H9 (cell line): ENCODE measurements around the gene CDC16. TPM values are rescaled to one million over a fixed set of nuclear protein-coding genes. Genes with fewer than 3 reads are reported as not detected.

Experiments used
- DNase-seq: peaks from one replicate; pipeline ENCODE4 v3.0.0-alpha.2; 2017
- H2AFZ ChIP-seq: one replicate; pipeline ENCODE4 v1.6.1; 2013; ENCODE audit warnings: mild to moderate bottlenecking, low read length, control low read depth, moderate library complexity
- H2AK5ac ChIP-seq: 2 replicates; pipeline ENCODE4 v1.6.1; 2013; ENCODE audit warnings: low read length, control low read depth, mixed read lengths; ENCODE audit not compliant: insufficient read length
- H2BK120ac ChIP-seq: one replicate; pipeline ENCODE4 v1.6.1; 2013; ENCODE audit warnings: low read depth, mild to moderate bottlenecking, low read length, control low read depth, inconsistent platforms; ENCODE audit not compliant: poor library complexity, severe bottlenecking
- H2BK12ac ChIP-seq: 2 replicates; pipeline ENCODE4 v1.6.1; 2013; ENCODE audit warnings: low read length, control low read depth, mixed read lengths, low read depth; ENCODE audit not compliant: insufficient read length
- H2BK15ac ChIP-seq: 2 replicates; pipeline ENCODE4 v1.6.1; 2013; ENCODE audit warnings: low read depth, low read length, control low read depth
- H2BK20ac ChIP-seq: one replicate; pipeline ENCODE4 v1.6.1; 2013; ENCODE audit warnings: low read depth, mild to moderate bottlenecking, low read length, control low read depth, inconsistent platforms; ENCODE audit not compliant: poor library complexity, severe bottlenecking
- H2BK5ac ChIP-seq: 2 replicates; pipeline ENCODE4 v1.6.1; 2013; ENCODE audit warnings: low read length, control low read depth, mixed read lengths; ENCODE audit not compliant: insufficient read length
- H3K14ac ChIP-seq: 2 replicates; pipeline ENCODE4 v1.6.1; 2013; ENCODE audit warnings: low read length, control low read depth; ENCODE audit not compliant: insufficient read depth
- H3K18ac ChIP-seq: 2 replicates; pipeline ENCODE4 v1.6.1; 2013; ENCODE audit warnings: low read depth, mild to moderate bottlenecking, mixed read lengths, low read length, control low read depth; ENCODE audit not compliant: insufficient read length
- H3K23ac ChIP-seq: 2 replicates; pipeline ENCODE4 v1.6.1; 2013; ENCODE audit warnings: low read length, control low read depth, mixed read lengths, low read depth; ENCODE audit not compliant: insufficient read length
- H3K23me2 ChIP-seq: 2 replicates; pipeline ENCODE4 v1.6.1; 2013; ENCODE audit warnings: low read depth, mild to moderate bottlenecking, mixed read lengths, low read length, control low read depth; ENCODE audit not compliant: insufficient read length, poor library complexity, severe bottlenecking
- H3K27ac ChIP-seq: 2 replicates; pipeline ENCODE4 v1.5.1; 2013; ENCODE audit warnings: low read length, control low read depth, mixed read lengths, low read depth; ENCODE audit not compliant: insufficient read length
- H3K27me3 ChIP-seq: 2 replicates; pipeline ENCODE4 v1.6.1; 2013; ENCODE audit warnings: low read length, control low read depth, inconsistent platforms; ENCODE audit not compliant: insufficient read depth
- H3K4ac ChIP-seq: 2 replicates; pipeline ENCODE4 v1.6.1; 2013; ENCODE audit warnings: low read depth, mild to moderate bottlenecking, control low read depth, inconsistent platforms, low read length, moderate library complexity
- H3K4me1 ChIP-seq: 2 replicates; pipeline ENCODE4 v1.6.1; 2013; ENCODE audit warnings: low read length, control low read depth, inconsistent platforms; ENCODE audit not compliant: insufficient read depth
- H3K4me2 ChIP-seq: 2 replicates; pipeline ENCODE4 v1.6.1; 2013; ENCODE audit warnings: low read length, control low read depth, mixed read lengths; ENCODE audit not compliant: insufficient read length, insufficient read depth
- H3K56ac ChIP-seq: 2 replicates; pipeline ENCODE4 v1.6.1; 2013; ENCODE audit warnings: low read depth, mild to moderate bottlenecking, mixed read lengths, low read length, control low read depth; ENCODE audit not compliant: insufficient read length
- H3K79me1 ChIP-seq: 2 replicates; pipeline ENCODE4 v1.6.1; 2013; ENCODE audit warnings: low read depth, mild to moderate bottlenecking, moderate library complexity, low read length, control low read depth, inconsistent platforms; ENCODE audit not compliant: insufficient read depth, poor library complexity, severe bottlenecking
- H3K79me2 ChIP-seq: 2 replicates; pipeline ENCODE4 v1.6.1; 2013; ENCODE audit warnings: low read length, control low read depth, inconsistent platforms; ENCODE audit not compliant: insufficient read depth
- H3K9ac ChIP-seq: 2 replicates; pipeline ENCODE4 v1.6.1; 2013; ENCODE audit warnings: low read length, control low read depth, mixed read lengths; ENCODE audit not compliant: insufficient read length; ENCODE audit errors: extremely low read depth
- H3K9me3 ChIP-seq: one replicate; pipeline ENCODE4 v1.6.1; 2013; ENCODE audit warnings: low read depth, low read length, inconsistent platforms; ENCODE audit not compliant: control insufficient read depth
- H3T11ph ChIP-seq: one replicate; pipeline ENCODE4 v1.6.1; 2013; ENCODE audit warnings: mild to moderate bottlenecking, low read length, control low read depth, inconsistent platforms
- H4K20me1 ChIP-seq: one replicate; pipeline ENCODE4 v1.6.1; 2013; ENCODE audit not compliant: control insufficient read depth, insufficient read length, insufficient read depth
- H4K5ac ChIP-seq: 2 replicates; pipeline ENCODE4 v1.6.1; 2013; ENCODE audit warnings: low read depth, mild to moderate bottlenecking, mixed read lengths, low read length, control low read depth; ENCODE audit not compliant: insufficient read length
- H4K8ac ChIP-seq: replicated peaks from 2 replicates; pipeline ENCODE4 v1.6.1; 2013; ENCODE audit warnings: low read length, control low read depth, mixed read lengths, low read depth; ENCODE audit not compliant: insufficient read length
- H4K91ac ChIP-seq: 2 replicates; pipeline ENCODE4 v1.6.1; 2013; ENCODE audit warnings: low read depth, mild to moderate bottlenecking, moderate library complexity, mixed read lengths, low read length, control low read depth; ENCODE audit not compliant: insufficient read length
- H3K27ac Mint-ChIP-seq, 3 experiments: 2 replicates in 2 of 3; 3 replicates in 1 of 3; pipeline ENCODE4 v1.8.0; 2020 to 2021; ENCODE audit warnings: mixed read lengths in 3 of 3, mild to moderate bottlenecking in 1 of 3, moderate library complexity in 1 of 3
- H3K27me3 Mint-ChIP-seq: 2 replicates; pipeline ENCODE4 v1.8.0; 2021; ENCODE audit warnings: low read depth, mild to moderate bottlenecking, moderate library complexity, mixed read lengths
- H3K36me3 Mint-ChIP-seq, 3 experiments: 2 replicates in 2 of 3; 3 replicates in 1 of 3; pipeline ENCODE4 v1.8.0; 2020 to 2021; ENCODE audit warnings: low read depth in 3 of 3, mixed read lengths in 3 of 3; ENCODE audit not compliant: insufficient read depth in 1 of 3
- H3K4me1 Mint-ChIP-seq, 2 experiments: 2 replicates each; pipeline ENCODE4 v1.8.0; 2020; ENCODE audit warnings: mixed read lengths in 2 of 2
- H3K4me3 Mint-ChIP-seq, 2 experiments: 2 replicates in 1 of 2; 3 replicates in 1 of 2; pipeline ENCODE4 v1.8.0; 2020 to 2021; ENCODE audit warnings: mild to moderate bottlenecking in 2 of 2, mixed read lengths in 2 of 2, moderate library complexity in 1 of 2
- H3K9me3 Mint-ChIP-seq, 2 experiments: 2 replicates in 1 of 2; 3 replicates in 1 of 2; pipeline ENCODE4 v1.8.0; 2020; ENCODE audit warnings: mild to moderate bottlenecking in 2 of 2, mixed read lengths in 2 of 2, moderate library complexity in 1 of 2
- CTCF ChIP-seq: fragments of 200-600 bp; sonication (generic); conservative IDR thresholded peaks from 3 replicates; pipeline ENCODE4 v1.8.0; 2021; ENCODE audit warnings: antibody characterized with exemption, mild to moderate bottlenecking
- WGBS: extraction: QIAGEN DNeasy Blood & Tissue Kit; methylation state at CpG from one replicate; pipeline ENCODE4 v1.1.7; 2013; ENCODE audit warnings: missing lambda C conversion rate, low lambda C conversion rate, mixed read lengths; ENCODE audit not compliant: insufficient read length; ENCODE audit errors: extremely low coverage; 5-methylcytosine and 5-hydroxymethylcytosine counted together
- total RNA-seq: library from RNA; stranded (reverse); gene quantifications from 2 replicates; pipeline ENCODE4 v1.2.1, GENCODE V29; 2021

The CDC16 gene
- total RNA-seq, 1 experiment from 2014 or later = 91.9 TPM

GRCh38 chr13:114230575-114230974 is 4.1 kb upstream of the CDC16 start:
- Histone ChIP-seq H3K79me1 (no peaks in the 10 kb centered on the region), H3K27ac (peak overlapping the region; percentile 63), H2BK20ac (no peak overlapping the region), H2BK5ac (no peak overlapping the region), H3K9ac (no peak overlapping the region), H3T11ph (no peak overlapping the region), H3K14ac (peak overlapping the region; percentile 22; the same call in 1 of the 2 replicates), H4K8ac (no peak overlapping the region), H3K23me2 (peaks cover 2% of the 10 kb centered on the region), H2BK120ac (no peak overlapping the region), H3K4me2 (peak overlapping the region; percentile 15), H3K18ac (peak overlapping the region; percentile 23), H3K9me3 (no peaks in the 10 kb centered on the region), H2BK15ac (no peak overlapping the region), H3K4ac (no peak overlapping the region), H2AFZ (no peak overlapping the region), H4K20me1 (no peaks in the 10 kb centered on the region), H2BK12ac (no peak overlapping the region), H4K5ac (no peak overlapping the region), H3K4me1 (peaks cover 16% of the 10 kb centered on the region; the same call in 1 of the 2 replicates), H3K23ac (no peak overlapping the region), H3K79me2 (peaks cover under 1% of the 10 kb centered on the region; the same call in 1 of the 2 replicates), H4K91ac (no peak overlapping the region), H3K27me3 (no peaks in the 10 kb centered on the region), H2AK5ac (no peak overlapping the region), H3K56ac (no peak overlapping the region)
- no peak for DNase-seq
- H3K4me1 Mint-ChIP-seq = peaks cover 67 to 72% of the 10 kb centered on the region in 2 experiments
- TF ChIP-seq CTCF = no peak
- no CpG with 5 or more reads among the region's 3 CpGs for WGBS
- peak overlapping the region; percentile 95 to 97 (median 96) for H3K27ac Mint-ChIP-seq
- H3K4me3 Mint-ChIP-seq = peak overlapping the region in 1 of 2 experiments; percentile 8; a peak in 2 of 5 replicates
- no peaks in the 10 kb centered on the region; the same call in none of the 2 replicates for H3K27me3 Mint-ChIP-seq
- H3K9me3 Mint-ChIP-seq = peaks cover 0 to 4% of the 10 kb centered on the region in 2 experiments; a peak in 1 of 5 replicates
- H3K36me3 Mint-ChIP-seq = no peaks in the 10 kb centered on the region; a peak in 2 of 7 replicates
